HepG2 (cell line): ENCODE results near the gene CNRIP1. TPM values are rescaled to one million over a fixed set of nuclear protein-coding genes. Genes with fewer than 3 reads are reported as not detected.

Experiments
- ATAC-seq: fragments of 200-7000 bp; cut with Tn5 transposase; 3 replicates; pipeline ENCODE4 v1.9.1; 2020; ENCODE audit warnings: mild to moderate bottlenecking, moderate library complexity
- BruUV-seq: library from RNA; stranded (reverse); fragments of 400-500 nt; replicated peaks from 2 replicates; lab custom pipeline; 2021; lab: Mats Ljungman, UMichigan
- CTCF ChIA-PET: fragments of 300-600 bp; formaldehyde crosslinking; extraction: SDS; loops from one replicate; lab custom pipeline; 2021; ENCODE audit warnings: low total read pairs, inconsistent platforms, low intra/inter-chr PET ratio; lab: Yijun Ruan, JAX
- POLR2A ChIA-PET: fragments of 350-600 bp; sonication (Branson Sonifier 250); formaldehyde crosslinking; loops from one replicate; lab custom pipeline; 2020; ENCODE audit warnings: antibody characterized with exemption, inconsistent platforms; lab: Yijun Ruan, JAX
- DNase-seq: peaks from one replicate; pipeline ENCODE4 v3.0.0-alpha.2; 2015; ENCODE audit warnings: low spot score
- FAIRE-seq: peaks from 3 replicates; lab custom pipeline; 2011; peaks lifted over from hg19 to GRCh38; lab: Jason Lieb, UNC
- H2AFZ ChIP-seq: one replicate; pipeline ENCODE4 v1.6.1; 2011; ENCODE audit warnings: low read length, inconsistent platforms
- H3K27ac ChIP-seq: fragments of 300-600 bp; 3 replicates; pipeline ENCODE4 v1.8.0; 2011; ENCODE audit warnings: mixed run types, mild to moderate bottlenecking, mixed read lengths, low read length, inconsistent platforms; ENCODE audit not compliant: insufficient read depth; ENCODE audit errors: extremely low read length
- H3K27me3 ChIP-seq, 2 experiments: fragments of 200-600 bp in 1 of 2; 2 replicates in 1 of 2; 3 replicates in 1 of 2; pipeline versions ENCODE4 v1.6.0 to v1.8.0; 2011; ENCODE audit warnings: low read length in 2 of 2, mild to moderate bottlenecking in 2 of 2, moderate library complexity in 2 of 2, inconsistent platforms in 1 of 2; ENCODE audit not compliant: insufficient read depth in 2 of 2, control insufficient read depth in 1 of 2
- H3K36me3 ChIP-seq, 2 experiments: fragments of 200-600 bp in 1 of 2; replicated peaks in 1 of 2; 2 replicates in 1 of 2; 3 replicates in 1 of 2; pipeline versions ENCODE4 v1.5.1 to v1.8.0; 2011; ENCODE audit warnings: low read length in 2 of 2, inconsistent platforms in 1 of 2; ENCODE audit not compliant: insufficient read depth in 2 of 2, control insufficient read depth in 1 of 2
- H3K4me1 ChIP-seq: 2 replicates; pipeline ENCODE4 v1.5.1; 2012; ENCODE audit warnings: low read length, inconsistent platforms; ENCODE audit not compliant: insufficient read depth
- H3K4me2 ChIP-seq: 2 replicates; pipeline ENCODE4 v1.6.0; 2011; ENCODE audit warnings: low read depth, low read length, inconsistent platforms
- H3K4me3 ChIP-seq, 3 experiments: fragments of 200-600 bp in 1 of 3; sonication (generic), shearing (Covaris generic) in 1 of 3; replicated peaks in 1 of 3; 2 replicates each; pipeline ENCODE4 v1.5.1; 2011 to 2016; ENCODE audit warnings: low read length in 3 of 3, inconsistent platforms in 2 of 3, low read depth in 2 of 3, mild to moderate bottlenecking in 2 of 3, control low read depth in 1 of 3, mixed read lengths in 1 of 3; ENCODE audit not compliant: insufficient read depth in 1 of 3
- H3K79me2 ChIP-seq: one replicate; pipeline ENCODE4 v1.6.1; 2011; ENCODE audit warnings: low read length, inconsistent platforms; ENCODE audit not compliant: insufficient read depth
- H3K9ac ChIP-seq: 2 replicates; pipeline ENCODE4 v1.6.0; 2011; ENCODE audit warnings: mild to moderate bottlenecking, low read depth, low read length, inconsistent platforms; ENCODE audit not compliant: insufficient read depth
- H3K9me3 ChIP-seq: 2 replicates; pipeline ENCODE4 v1.5.1; 2012; ENCODE audit warnings: mild to moderate bottlenecking, low read length
- H4K20me1 ChIP-seq: 2 replicates; pipeline ENCODE4 v1.6.0; 2011; ENCODE audit warnings: inconsistent platforms, mild to moderate bottlenecking, low read length, moderate library complexity; ENCODE audit not compliant: insufficient read depth
- CHD4 ChIP-seq: fragments of 200-600 bp; sonication (generic); IDR thresholded peaks from 2 replicates; pipeline ENCODE4 v1.7.0; 2017; ENCODE audit warnings: mild to moderate bottlenecking, low read length, borderline replicate concordance
- GFI1 ChIP-seq: sonication (generic); formaldehyde crosslinking; IDR thresholded peaks from 2 replicates; pipeline ENCODE4 v1.5.0; 2020; ENCODE audit warnings: missing genetic modification reagents, mild to moderate bottlenecking, borderline replicate concordance
- GLMP ChIP-seq: sonication (generic); formaldehyde crosslinking; IDR thresholded peaks from 2 replicates; pipeline ENCODE4 v1.9.0; 2021; ENCODE audit warnings: missing genetic modification reagents, mild to moderate bottlenecking, borderline replicate concordance
- HNRNPH1 ChIP-seq: fragments of 200-400 bp; formaldehyde crosslinking; optimal IDR thresholded peaks from 2 replicates; pipeline ENCODE3; 2017; ENCODE audit warnings: mild to moderate bottlenecking, low read depth, low read length
- NFATC3 ChIP-seq: sonication (generic); formaldehyde crosslinking; IDR thresholded peaks from 2 replicates; pipeline ENCODE4 v1.5.1; 2020; ENCODE audit warnings: mild to moderate bottlenecking, missing genetic modification reagents
- NR2C2 ChIP-seq: sonication (generic); formaldehyde crosslinking; IDR thresholded peaks from 2 replicates; pipeline ENCODE4 v1.4.0; 2020; ENCODE audit warnings: missing genetic modification reagents, mild to moderate bottlenecking, moderate library complexity, borderline replicate concordance
- RBM39 ChIP-seq: fragments of 200-400 bp; formaldehyde crosslinking; IDR thresholded peaks from one replicate; pipeline ENCODE4 v1.6.1; 2018; ENCODE audit warnings: antibody characterized with exemption, mild to moderate bottlenecking, low read depth, low read length; ENCODE audit not compliant: poor library complexity, severe bottlenecking
- THAP9 ChIP-seq: sonication (generic); formaldehyde crosslinking; IDR thresholded peaks from 2 replicates; pipeline ENCODE4; 2020; ENCODE audit warnings: missing genetic modification reagents, mild to moderate bottlenecking, borderline replicate concordance
- YEATS4 ChIP-seq: sonication (generic); formaldehyde crosslinking; IDR thresholded peaks from 2 replicates; pipeline ENCODE4 v1.4.0; 2020; ENCODE audit warnings: missing genetic modification reagents, borderline replicate concordance
- ZFAT ChIP-seq: sonication (generic); formaldehyde crosslinking; conservative IDR thresholded peaks from 2 replicates; pipeline ENCODE4 v1.8.1; 2023; ENCODE audit warnings: missing genetic modification reagents, inconsistent platforms
- ZNF513 ChIP-seq: sonication (generic); formaldehyde crosslinking; conservative IDR thresholded peaks from 2 replicates; pipeline ENCODE4 v1.5.0; 2020; ENCODE audit warnings: missing genetic modification reagents
- ZNF556 ChIP-seq: sonication (generic); formaldehyde crosslinking; IDR thresholded peaks from 2 replicates; pipeline ENCODE4 v1.4.0; 2020; ENCODE audit warnings: mild to moderate bottlenecking, missing genetic modification reagents, borderline replicate concordance
- ZNF589 ChIP-seq: sonication (generic); formaldehyde crosslinking; conservative IDR thresholded peaks from 2 replicates; pipeline ENCODE4 v1.8.0; 2022; ENCODE audit warnings: mild to moderate bottlenecking, moderate library complexity, missing genetic modification reagents
- ZNF883 ChIP-seq: sonication (generic); formaldehyde crosslinking; IDR thresholded peaks from 2 replicates; pipeline ENCODE4 v1.5.1; 2020; ENCODE audit warnings: mild to moderate bottlenecking, missing genetic modification reagents; ENCODE audit errors: not compliant biosample characterization
- WGBS: methylation state at CpG from one replicate; pipeline ENCODE4 v1.1.6; 2017; ENCODE audit warnings: low lambda C conversion rate; 5-methylcytosine and 5-hydroxymethylcytosine counted together
- in situ Hi-C: cut with HindIII; loops from 2 replicates; pipeline ENCODE4 v1.10.0; 2017; ENCODE audit warnings: low pct_unique_long_range_greater_than_20kb; ENCODE audit not compliant: extremely low pct_ligation_motif_present
- intact Hi-C: fragments of 100-400 bp; cut with micrococcal nuclease; formaldehyde crosslinking; loops from one replicate; pipeline ENCODE4 v1.10.0; 2022; ENCODE audit not compliant: unreplicated experiment
- polyA plus RNA-seq, 8 experiments: library from polyadenylated mRNA; depleted of rRNA in 3 of 8; stranded (reverse) in 7 of 8; unstranded in 1 of 8; fragments of >200 nt; fragmentation: Illumina TruSeq in 4 of 8; extraction: Trizol in 4 of 8; gene quantifications; 2 replicates each; pipeline versions ENCODE4 v1.2.1 to v1.2.3, GENCODE V29; 2011 to 2016; ENCODE audit warnings: low read depth in 4 of 8, missing spikeins in 1 of 8, mixed read lengths in 1 of 8; ENCODE audit not compliant: insufficient read depth in 1 of 8
- total RNA-seq, 5 experiments: library from RNA; depleted of rRNA; stranded (reverse); fragments of >200 nt; fragmentation: Illumina TruSeq; extraction: Trizol; gene quantifications; 2 replicates each; pipeline ENCODE4 v1.2.3, GENCODE V29; 2016; ENCODE audit warnings: low read depth in 1 of 5

CNRIP1 gene
- total and polyA plus RNA-seq, 2 of the 13 experiments (the other 11 are each of a cell fraction or from before 2014, with no cell fraction given) = not detected

GRCh38 chr2:68351997-68352396, 32.2 kb upstream of the CNRIP1 start:
- Histone ChIP-seq H3K4me3 (no peak overlapping the region), H3K27me3 (0 out of 5 replicates have a peak, but pooled peaks cover 0 to 4% of the 10 kb centered on the region in 2 experiments), H3K36me3 (no peaks in the 10 kb centered on the region), H3K79me2 (no peaks in the 10 kb centered on the region), H3K4me1 (no peaks in the 10 kb centered on the region), H3K9ac (no peak overlapping the region), H4K20me1 (no peaks in the 10 kb centered on the region), H3K27ac (no peak overlapping the region), H2AFZ (no peak overlapping the region), H3K9me3 (no peaks in the 10 kb centered on the region), H3K4me2 (no peak overlapping the region)
- in situ Hi-C loops = no loop called here
- TF ChIP-seq YEATS4 = no peak
- TF ChIP-seq GLMP (CRISPR knock-in tag) = no peak
- TF ChIP-seq THAP9 (CRISPR knock-in tag) = no peak
- TF ChIP-seq ZFAT = no peak
- TF ChIP-seq GFI1 = no peak
- TF ChIP-seq ZNF556 (CRISPR knock-in tag) = no peak
- TF ChIP-seq ZNF883 (CRISPR knock-in tag) = no peak
- TF ChIP-seq CHD4 = no peak
- no peak for TF ChIP-seq ZNF589 (CRISPR knock-in tag)
- TF ChIP-seq RBM39 = no peak
- TF ChIP-seq ZNF513 (CRISPR knock-in tag) = no peak
- TF ChIP-seq HNRNPH1 = no peak
- no peak for TF ChIP-seq NR2C2 (CRISPR knock-in tag)
- TF ChIP-seq NFATC3 (CRISPR knock-in tag) = no peak
- 25% methylated on average over 6 of the region's 6 CpGs for WGBS
- ChIA-PET CTCF (no interaction called here), POLR2A (no interaction called here)
- FAIRE-seq (no peak), ATAC-seq (no peak), DNase-seq (no peak)
- intact Hi-C loops = no loop called here
- BruUV-seq = no TSS peak
